GM21723 (cell line): ENCODE results near the gene GRIK4.

Experiments used
- ATAC-seq: cut with Tn5 transposase; IDR thresholded peaks from one replicate; pipeline ENCODE4 v1.9.1; 2021; ENCODE audit warnings: mild to moderate bottlenecking, moderate library complexity; ENCODE audit not compliant: unreplicated experiment

The GRIK4 gene

GRCh38 chr11:120867988-120868387, 356.4 kb downstream of the GRIK4 start:
- ATAC-seq: no peak

GRCh38 chr11:120869097-120869496, 357.5 kb downstream of the GRIK4 start:
- ATAC-seq: no peak

GRCh38 chr11:120869516-120870011, 358.0 kb downstream of the GRIK4 start:
- peak; percentile 60 for ATAC-seq

GRCh38 chr11:120871194-120871593, 359.6 kb downstream of the GRIK4 start:
- ATAC-seq: no peak

- no peak for ATAC-seq
These were observed 360.4 kb downstream of the GRIK4 start for GRCh38 chr11:120871924-120872323.

- no peak for ATAC-seq
These were observed 362.6 kb downstream of the GRIK4 start for GRCh38 chr11:120873966-120874735.

- no peak for ATAC-seq
These were observed 364.4 kb downstream of the GRIK4 start for GRCh38 chr11:120875986-120876385.

- no peak for ATAC-seq
These were observed 366.3 kb downstream of the GRIK4 start for GRCh38 chr11:120877746-120878365.

- ATAC-seq: no peak
These were observed 367.2 kb downstream of the GRIK4 start for GRCh38 chr11:120878781-120879180.

- ATAC-seq: no peak
These were observed 369.1 kb downstream of the GRIK4 start for GRCh38 chr11:120880498-120881175.

- ATAC-seq: no peak
These were observed 370.0 kb downstream of the GRIK4 start for GRCh38 chr11:120881596-120881995.

GRCh38 chr11:120882175-120882574, 370.6 kb downstream of the GRIK4 start:
- no peak for ATAC-seq

GRCh38 chr11:120883404-120884080, 372.0 kb downstream of the GRIK4 start:
- ATAC-seq: no peak

- ATAC-seq: no peak
These were observed 372.8 kb downstream of the GRIK4 start for GRCh38 chr11:120884154-120885020.

GRCh38 chr11:120890609-120891320, 379.2 kb downstream of the GRIK4 start:
- no peak for ATAC-seq

GRCh38 chr11:120893440-120894201, 382.1 kb downstream of the GRIK4 start:
- peak; percentile 66 for ATAC-seq

GRCh38 chr11:120894202-120894985, 382.8 kb downstream of the GRIK4 start:
- ATAC-seq: no peak

GRCh38 chr11:120896687-120897086, 385.1 kb downstream of the GRIK4 start:
- ATAC-seq: no peak
